Astrocyte of the spinal cord (primary cell): ENCODE measurements around the gene H2AZ1.

Source experiments
- DNase-seq: peaks from one replicate; pipeline ENCODE4 v3.0.0; 2011; ENCODE audit warnings: low read depth, low spot score
- H3K4me3 ChIP-seq: 2 replicates; pipeline ENCODE4 v1.5.1; 2011; ENCODE audit warnings: low read depth, mild to moderate bottlenecking, low read length, moderate library complexity
- CTCF ChIP-seq: IDR thresholded peaks from 2 replicates; pipeline ENCODE4 v1.5.1; 2012; ENCODE audit warnings: low read depth, mild to moderate bottlenecking, low read length, inconsistent platforms
- in situ Hi-C: cut with HindIII; loops from 2 replicates; pipeline ENCODE4 v1.10.0; 2017; ENCODE audit warnings: low sequenced_read_pairs

Gene H2AZ1

GRCh38 chr4:99979872-99980271 lies 29.8 kb upstream of the H2AZ1 start:
- peak; percentile 14 for DNase-seq
- H3K4me3 ChIP-seq = no peak overlapping the region
- in situ Hi-C loops = no loop called here
- no peak for TF ChIP-seq CTCF

GRCh38 chr4:99971453-99972111 lies 21.5 kb upstream of the H2AZ1 start:
- in situ Hi-C loops = no loop called here
- H3K4me3 ChIP-seq = no peak overlapping the region
- DNase-seq = no peak
- no peak for TF ChIP-seq CTCF

GRCh38 chr4:99968330-99968729 lies 18.3 kb upstream of the H2AZ1 start:
- no peak overlapping the region for H3K4me3 ChIP-seq
- TF ChIP-seq CTCF = no peak
- in situ Hi-C loops = no loop called here
- DNase-seq = peak; percentile 66

- no peak for DNase-seq
Observed at GRCh38 chr4:99966692-99967091, 16.6 kb upstream of the H2AZ1 start.

GRCh38 chr4:99965674-99966350 lies 15.7 kb upstream of the H2AZ1 start:
- DNase-seq = no peak
- in situ Hi-C loops = no loop called here
- TF ChIP-seq CTCF = no peak
- H3K4me3 ChIP-seq = no peak overlapping the region

More at GRCh38 chr4:99966692-99967091, 16.6 kb upstream of the H2AZ1 start:
- H3K4me3 ChIP-seq = no peak overlapping the region
- no peak for TF ChIP-seq CTCF
- in situ Hi-C loops = no loop called here

GRCh38 chr4:99965173-99965572 lies 15.1 kb upstream of the H2AZ1 start:
- no peak for DNase-seq
- TF ChIP-seq CTCF = no peak
- no peak overlapping the region for H3K4me3 ChIP-seq
- in situ Hi-C loops = no loop called here
